DND-41 (cell line): ENCODE data around the gene VWA8.

Experiments
- ATAC-seq: fragments of 200-7000 bp; cut with Tn5 transposase; 3 replicates; pipeline ENCODE4 v1.9.1; 2021; ENCODE audit warnings: low read depth; ENCODE audit not compliant: insufficient read depth
- DNase-seq: peaks from one replicate; pipeline ENCODE4 v3.0.0-alpha.2; 2020
- H2AFZ ChIP-seq: 2 replicates; pipeline ENCODE4 v1.6.0; 2012; ENCODE audit warnings: low read depth, low read length
- H3K27ac ChIP-seq: 2 replicates; pipeline ENCODE4 v1.5.1; 2012; ENCODE audit warnings: low read length, inconsistent platforms
- H3K27me3 ChIP-seq: fragments of 200-600 bp; sonication (generic); 2 replicates; pipeline ENCODE4 v1.6.0; 2012; ENCODE audit warnings: low read length, mild to moderate bottlenecking, inconsistent platforms; ENCODE audit not compliant: insufficient read depth, poor library complexity
- H3K36me3 ChIP-seq: 2 replicates; pipeline ENCODE4 v1.5.1; 2012; ENCODE audit warnings: low read length, inconsistent platforms; ENCODE audit not compliant: insufficient read depth
- H3K4me1 ChIP-seq: 2 replicates; pipeline ENCODE4 v1.5.1; 2012; ENCODE audit warnings: mild to moderate bottlenecking, low read length; ENCODE audit not compliant: insufficient read depth
- H3K4me2 ChIP-seq: 2 replicates; pipeline ENCODE4 v1.6.0; 2012; ENCODE audit warnings: mild to moderate bottlenecking, moderate library complexity, low read length, inconsistent platforms; ENCODE audit not compliant: insufficient read depth
- H3K4me3 ChIP-seq, 2 experiments: fragments of 200-600 bp in 1 of 2; shearing (Covaris generic) in 1 of 2; 2 replicates each; pipeline ENCODE4 v1.5.1; 2012 to 2016; ENCODE audit warnings: inconsistent platforms in 2 of 2, low read length in 2 of 2, mild to moderate bottlenecking in 2 of 2, low read depth in 1 of 2, moderate library complexity in 1 of 2
- H3K79me2 ChIP-seq: 2 replicates; pipeline ENCODE4 v1.6.0; 2012; ENCODE audit warnings: low read length, inconsistent platforms; ENCODE audit not compliant: insufficient read depth
- H3K9ac ChIP-seq: 2 replicates; pipeline ENCODE4 v1.6.0; 2012; ENCODE audit warnings: low read depth, mild to moderate bottlenecking, inconsistent platforms, low read length, moderate library complexity
- H3K9me3 ChIP-seq: 2 replicates; pipeline ENCODE4 v1.5.1; 2012; ENCODE audit warnings: low read length, moderate library complexity, mild to moderate bottlenecking, inconsistent platforms; ENCODE audit not compliant: insufficient read depth, severe bottlenecking
- H4K20me1 ChIP-seq: 2 replicates; pipeline ENCODE4 v1.6.0; 2012; ENCODE audit warnings: low read length; ENCODE audit not compliant: insufficient read depth
- CTCF ChIP-seq: IDR thresholded peaks from 2 replicates; pipeline ENCODE4 v1.5.1; 2012; ENCODE audit warnings: borderline replicate concordance, low read length, moderate library complexity, mild to moderate bottlenecking; ENCODE audit not compliant: poor library complexity, severe bottlenecking; ENCODE audit errors: extremely low read depth
- EZH2 ChIP-seq: IDR thresholded peaks from 3 replicates; pipeline ENCODE4 v1.6.1; 2012; ENCODE audit warnings: borderline replicate concordance, low read depth, mild to moderate bottlenecking, moderate library complexity, low read length, inconsistent platforms; ENCODE audit not compliant: severe bottlenecking

Gene VWA8

GRCh38 chr13:41931337-41931736 lies 29.6 kb downstream of the VWA8 start:
- Histone ChIP-seq H3K79me2 (peaks cover 14% of the 10 kb centered on the region), H2AFZ (no peak overlapping the region), H3K4me1 (0 out of 2 replicates have a peak, but pooled peaks cover 6% of the 10 kb centered on the region), H3K27me3 (no peaks in the 10 kb centered on the region), H3K4me2 (no peak overlapping the region), H3K9me3 (no peaks in the 10 kb centered on the region), H3K27ac (no peak overlapping the region), H3K9ac (no peak overlapping the region), H4K20me1 (no peaks in the 10 kb centered on the region), H3K4me3 (no peak overlapping the region), H3K36me3 (peaks cover 9% of the 10 kb centered on the region; the same call in 1 of the 2 replicates)
- no peak for ATAC-seq
- no peak for DNase-seq
- TF ChIP-seq CTCF (no peak), EZH2 (no peak)

GRCh38 chr13:41930154-41930553 lies 30.8 kb downstream of the VWA8 start:
- no peaks in the 10 kb centered on the region for H4K20me1 ChIP-seq
- TF ChIP-seq EZH2 (no peak), CTCF (no peak)
- peaks cover 15% of the 10 kb centered on the region; the same call in 1 of the 2 replicates for H3K36me3 ChIP-seq
- H3K79me2 ChIP-seq: peaks cover 14% of the 10 kb centered on the region
- peaks cover 7% of the 10 kb centered on the region for H3K9me3 ChIP-seq
- H3K9ac ChIP-seq: no peak overlapping the region
- H3K27me3 ChIP-seq: no peaks in the 10 kb centered on the region
- H3K4me2 ChIP-seq: no peak overlapping the region
- no peak overlapping the region for H2AFZ ChIP-seq
- ATAC-seq (no peak), DNase-seq (no peak)
- no peak overlapping the region for H3K27ac ChIP-seq
- no peak overlapping the region for H3K4me3 ChIP-seq
- 0 out of 2 replicates have a peak, but pooled peaks cover 6% of the 10 kb centered on the region for H3K4me1 ChIP-seq

- DNase-seq (no peak), ATAC-seq (no peak)
- Histone ChIP-seq H3K27ac (no peak overlapping the region; the same call in 1 of the 2 replicates), H3K4me1 (0 out of 2 replicates have a peak, but pooled peaks cover 6% of the 10 kb centered on the region), H3K9ac (no peak overlapping the region), H3K27me3 (no peaks in the 10 kb centered on the region), H2AFZ (no peak overlapping the region), H3K79me2 (peaks cover 19% of the 10 kb centered on the region), H3K4me2 (no peak overlapping the region; the same call in 1 of the 2 replicates), H3K9me3 (peaks cover 23% of the 10 kb centered on the region), H3K4me3 (no peak overlapping the region), H3K36me3 (peaks cover 21% of the 10 kb centered on the region), H4K20me1 (no peaks in the 10 kb centered on the region)
- TF ChIP-seq CTCF (no peak), EZH2 (no peak)
These were observed 32.6 kb downstream of the VWA8 start for GRCh38 chr13:41928323-41928722.
